ENCODE results near the gene RARS1. TPM values are rescaled to one million over a fixed set of nuclear protein-coding genes. Genes with fewer than 3 reads are reported as not detected.

Gene RARS1
- total and polyA plus RNA-seq, 2 of the 8 experiments (the other 6 are each of a cell fraction or from before 2014, with no cell fraction given) = 30.2 to 108 TPM

- TF ChIP-seq RAD21 (IDR thresholded peaks at IDR 0.05 in 1 of 2, conservative IDR thresholded peaks at IDR 0.05 in 1 of 2; ENCODE audit: low read depth in 2 of 2, low read length in 2 of 2) = no peak
- TF ChIP-seq KDM5A (IDR thresholded peaks at IDR 0.05; ENCODE audit: low read length) = no peak
- no peak for TF ChIP-seq KDM1A (IDR thresholded peaks at IDR 0.05; ENCODE audit: borderline replicate concordance, low read length)
- TF ChIP-seq POLR2A (IDR thresholded peaks at IDR 0.05; ENCODE audit: control extremely low read depth in 1 of 2, low read depth in 2 of 2, low read length in 2 of 2) = 0 out of 3 replicates have a peak, but pooled peaks of 1 of the 2 experiments have one; percentile 9
- TF ChIP-seq SP2 (IDR thresholded peaks at IDR 0.05; ENCODE audit: low read length) = no peak
- 0 out of 2 replicates have a peak, but pooled peaks have one; percentile 43 for TF ChIP-seq RBBP5 (IDR thresholded peaks at IDR 0.05; ENCODE audit: borderline replicate concordance, low read depth, low read length)
- TF ChIP-seq USF2 (IDR thresholded peaks at IDR 0.05; ENCODE audit: low read length) = no peak
Observed at GRCh38 chr5:168529374-168530234, 43.3 kb downstream of the RARS1 start (continued).
